Testis (tissue), 3 donors: ENCODE results near the gene OAS2. TPM values are rescaled to one million over a fixed set of nuclear protein-coding genes. Genes with fewer than 3 reads are reported as not detected.

Experiments used
- DNase-seq: peaks from one replicate; pipeline ENCODE4 v3.0.0-alpha.2; 2019
- H3K27ac ChIP-seq, 2 donors: fragments of 200-600 bp; sonication (generic); one replicate each; pipeline ENCODE4 v1.5.1; 2019
- H3K27me3 ChIP-seq: fragments of 200-600 bp; sonication (generic); one replicate; pipeline ENCODE4 v1.5.1; 2019
- H3K36me3 ChIP-seq: fragments of 200-600 bp; sonication (generic); one replicate; pipeline ENCODE4 v1.5.1; 2017; ENCODE audit warnings: low read depth; ENCODE audit errors: missing control alignments
- H3K4me1 ChIP-seq: fragments of 200-600 bp; sonication (generic); one replicate; pipeline ENCODE4 v1.5.1; 2019
- H3K4me3 ChIP-seq, 2 donors: fragments of 200-600 bp; sonication (generic); one replicate each; pipeline ENCODE4 v1.5.1; 2017 to 2019
- H3K9me3 ChIP-seq: fragments of 200-600 bp; sonication (generic); one replicate; pipeline ENCODE4 v1.5.1; 2017
- POLR2A ChIP-seq: fragments of 450-650 bp; IDR thresholded peaks from one replicate; pipeline ENCODE4 v1.6.1; 2017; ENCODE audit warnings: antibody characterized with exemption, mild to moderate bottlenecking, moderate library complexity
- WGBS, 2 donors: methylation state at CpG; one replicate each; pipeline ENCODE4 v1.1.5; 2018; 5-methylcytosine and 5-hydroxymethylcytosine counted together
- intact Hi-C: fragments of 100-400 bp; cut with DNase I; formaldehyde crosslinking; loops from one replicate; pipeline ENCODE4 v1.15.1; 2023; ENCODE audit warnings: low total_unique reads
- polyA plus RNA-seq: library from polyadenylated mRNA; stranded (reverse); fragments of 350-450 nt; fragmentation: Illumina TruSeq; extraction: RNeasy Lipid Tissue Mini Kit (QIAGEN cat#74804); gene quantifications from one replicate; pipeline ENCODE4 v1.2.3, GENCODE V29; 2014; ENCODE audit warnings: low read depth, low replicate concordance; ENCODE audit not compliant: insufficient read depth
- total RNA-seq, 2 donors: library from RNA; depleted of rRNA; stranded (reverse); fragments of >200 nt; gene quantifications; one replicate each; pipeline ENCODE4 v1.2.3, GENCODE V29; 2016
- TF ChIP-seq, protein P1 (sequence below), 3 experiments: fragments of 450-650 bp in 2 of 3; fragments of 200-600 bp in 1 of 3; sonication (generic) in 1 of 3; IDR thresholded peaks; one replicate each; pipeline ENCODE4 v1.5.1; 2016 to 2019; ENCODE audit warnings: antibody characterized with exemption in 3 of 3, mild to moderate bottlenecking in 2 of 3, moderate library complexity in 1 of 3

Gene OAS2
- total and polyA plus RNA-seq, 3 donors from 2014 or later, result 3.2 to 9.0 (median 3.5) TPM

DNA sequence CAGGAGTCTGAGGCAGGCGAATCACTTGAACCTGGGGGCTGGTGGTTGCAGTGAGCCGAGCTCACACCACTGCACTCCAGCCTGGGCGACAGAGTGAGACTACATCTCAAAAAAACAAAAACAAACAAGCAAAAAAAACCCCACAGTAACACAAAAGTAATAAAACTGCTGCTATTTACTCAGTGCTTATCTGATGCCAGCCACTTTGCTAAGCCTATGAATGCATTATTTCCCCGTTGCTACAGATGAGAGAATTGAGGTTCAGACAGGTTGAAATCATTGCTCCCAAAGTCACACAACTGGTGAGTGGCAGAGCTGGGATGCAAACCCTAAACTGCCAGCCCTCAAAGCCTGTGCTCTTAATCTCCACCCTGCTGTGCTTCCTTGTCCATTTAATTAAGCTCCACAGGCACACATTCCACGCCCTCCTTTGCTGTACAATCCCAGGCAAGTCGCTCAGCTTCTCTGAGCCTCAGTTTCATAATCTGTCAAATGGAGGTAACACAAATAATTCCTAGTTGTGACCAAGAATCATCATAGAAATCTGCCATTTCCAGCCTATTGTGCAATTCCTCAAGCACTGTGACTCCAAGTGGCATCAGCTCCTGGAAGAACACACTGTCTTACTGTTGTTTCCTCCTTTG, 45.7 kb upstream of the OAS2 start:
- no peaks in the 10 kb centered on the region for H3K9me3 ChIP-seq
- 66 to 75% methylated on average over 6 of the region's 6 CpGs for WGBS, 2 donors
- no peaks in the 10 kb centered on the region for H3K4me1 ChIP-seq
- H3K27ac ChIP-seq, result no peak overlapping the region
- TF ChIP-seq, protein P1, sequence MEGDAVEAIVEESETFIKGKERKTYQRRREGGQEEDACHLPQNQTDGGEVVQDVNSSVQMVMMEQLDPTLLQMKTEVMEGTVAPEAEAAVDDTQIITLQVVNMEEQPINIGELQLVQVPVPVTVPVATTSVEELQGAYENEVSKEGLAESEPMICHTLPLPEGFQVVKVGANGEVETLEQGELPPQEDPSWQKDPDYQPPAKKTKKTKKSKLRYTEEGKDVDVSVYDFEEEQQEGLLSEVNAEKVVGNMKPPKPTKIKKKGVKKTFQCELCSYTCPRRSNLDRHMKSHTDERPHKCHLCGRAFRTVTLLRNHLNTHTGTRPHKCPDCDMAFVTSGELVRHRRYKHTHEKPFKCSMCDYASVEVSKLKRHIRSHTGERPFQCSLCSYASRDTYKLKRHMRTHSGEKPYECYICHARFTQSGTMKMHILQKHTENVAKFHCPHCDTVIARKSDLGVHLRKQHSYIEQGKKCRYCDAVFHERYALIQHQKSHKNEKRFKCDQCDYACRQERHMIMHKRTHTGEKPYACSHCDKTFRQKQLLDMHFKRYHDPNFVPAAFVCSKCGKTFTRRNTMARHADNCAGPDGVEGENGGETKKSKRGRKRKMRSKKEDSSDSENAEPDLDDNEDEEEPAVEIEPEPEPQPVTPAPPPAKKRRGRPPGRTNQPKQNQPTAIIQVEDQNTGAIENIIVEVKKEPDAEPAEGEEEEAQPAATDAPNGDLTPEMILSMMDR (IDR thresholded peaks at IDR 0.05), result no peak
- no peak for TF ChIP-seq POLR2A
- no peaks in the 10 kb centered on the region for H3K27me3 ChIP-seq
- no peak for DNase-seq
- intact Hi-C loops, result no loop called here
- no peak overlapping the region for H3K4me3 ChIP-seq
- no peaks in the 10 kb centered on the region for H3K36me3 ChIP-seq

DNA sequence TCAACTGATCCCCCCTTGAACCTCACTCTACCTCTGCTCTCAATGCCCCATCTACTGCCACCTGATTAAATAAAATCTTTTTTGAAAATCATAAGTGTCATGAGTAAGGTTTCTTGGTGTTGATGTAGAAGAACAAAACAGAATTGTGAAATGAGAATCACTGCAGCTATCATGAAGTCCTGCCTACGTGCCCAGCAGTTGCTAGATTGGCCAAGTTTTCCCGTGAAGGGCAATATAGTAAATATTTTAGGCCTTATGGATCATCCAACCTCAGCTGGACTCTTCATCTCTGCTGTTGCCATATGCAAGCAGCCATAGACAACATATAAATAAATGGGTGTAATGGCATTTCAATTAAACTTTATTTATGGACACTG, 45.2 kb upstream of the OAS2 start:
- DNase-seq, result no peak
- no peaks in the 10 kb centered on the region for H3K36me3 ChIP-seq
- intact Hi-C loops, result no loop called here
- WGBS, 2 donors, result 75 to 80% methylated on average over 2 of the region's 2 CpGs
- TF ChIP-seq POLR2A, result no peak
- TF ChIP-seq, protein P1 (IDR thresholded peaks at IDR 0.05), result no peak
- no peak overlapping the region for H3K4me3 ChIP-seq
- no peaks in the 10 kb centered on the region for H3K9me3 ChIP-seq
- no peaks in the 10 kb centered on the region for H3K27me3 ChIP-seq
- H3K27ac ChIP-seq, result no peak overlapping the region
- no peaks in the 10 kb centered on the region for H3K4me1 ChIP-seq

DNA sequence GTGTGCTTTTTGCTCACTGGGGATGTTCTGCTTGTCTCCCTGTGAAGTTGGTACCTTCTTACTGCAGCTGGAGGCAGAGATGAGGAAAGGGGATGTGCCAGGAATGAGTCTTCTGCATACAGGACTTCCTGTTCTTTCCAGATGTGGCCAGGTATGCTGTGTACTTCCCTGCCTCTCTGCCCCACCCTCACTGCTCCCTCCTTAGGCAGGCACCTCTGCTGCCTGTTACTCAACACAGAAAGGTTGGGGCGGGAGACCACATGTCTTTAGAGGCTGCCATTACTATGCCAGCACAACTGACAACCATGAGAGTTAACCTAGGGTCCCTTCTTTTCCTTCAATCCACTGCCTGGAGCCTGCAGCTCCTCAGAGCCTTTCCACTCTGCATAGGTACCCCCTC, 42.1 kb upstream of the OAS2 start:
- no peak for DNase-seq
- 94% methylated on average over 1 of the region's 1 CpG; no CpG with 5 or more reads in 1 of the 2 donors for WGBS, 2 donors

GRCh38 chr12:112936927-112937326, 41.4 kb upstream of the OAS2 start:
- Histone ChIP-seq H3K9me3 (no peaks in the 10 kb centered on the region), H3K27me3 (no peaks in the 10 kb centered on the region), H3K4me3 (no peak overlapping the region), H3K27ac (no peak overlapping the region), H3K36me3 (no peaks in the 10 kb centered on the region), H3K4me1 (peaks cover 12% of the 10 kb centered on the region)
- no peak for DNase-seq
- TF ChIP-seq, protein P1 (IDR thresholded peaks at IDR 0.05), result no peak
- no peak for TF ChIP-seq POLR2A
- intact Hi-C loops, result no loop called here
- WGBS, 2 donors, result 53 to 54% methylated on average over 2 of the region's 2 CpGs

More for the DNA sequence above, 42.1 kb upstream of the OAS2 start:
- Histone ChIP-seq H3K4me3 (no peak overlapping the region), H3K4me1 (peaks cover 12% of the 10 kb centered on the region), H3K36me3 (no peaks in the 10 kb centered on the region), H3K27me3 (no peaks in the 10 kb centered on the region), H3K9me3 (no peaks in the 10 kb centered on the region), H3K27ac (no peak overlapping the region)
- TF ChIP-seq POLR2A, result no peak
- TF ChIP-seq, protein P1 (IDR thresholded peaks at IDR 0.05), result no peak
- intact Hi-C loops, result no loop called here
